ENCODE data around the gene TFDP2.

GRCh38 chr3:142013326-142013980 lies 135.9 kb downstream of the TFDP2 start:
- TF ChIP-seq POLR2A (IDR thresholded peaks at IDR 0.05) (no peak), CTCF (IDR thresholded peaks at IDR 0.05) (no peak)
